ENCODE results near the gene THEM4.
"Not testable (repeated sequence)": the region's sequence is repeated elsewhere in the genome, so short reads cannot be mapped to it uniquely, and the experiment has no call there.

The THEM4 gene

DNA sequence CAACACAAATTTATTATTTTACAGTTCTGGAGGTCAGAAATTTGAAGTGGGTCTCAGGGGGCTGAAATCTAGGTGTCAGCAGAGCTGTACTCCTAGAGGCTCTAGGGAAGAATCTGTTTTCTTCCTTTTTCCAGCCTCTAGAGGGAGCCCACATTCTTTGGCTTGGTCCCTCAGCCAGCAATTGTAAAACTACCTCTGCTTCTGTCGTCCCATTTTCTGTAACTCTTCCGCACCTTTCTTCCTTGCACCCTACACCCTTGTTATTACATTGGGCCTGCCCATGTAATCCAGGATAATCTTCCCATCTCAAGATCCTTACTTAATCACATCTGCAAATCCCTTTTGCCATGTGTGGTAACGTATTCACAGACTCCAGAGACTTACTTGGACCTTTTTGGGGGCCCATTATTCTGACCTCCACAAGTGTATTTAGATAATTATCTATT lies 24.8 kb upstream of the THEM4 start:
- no peak for DNase-seq

DNA sequence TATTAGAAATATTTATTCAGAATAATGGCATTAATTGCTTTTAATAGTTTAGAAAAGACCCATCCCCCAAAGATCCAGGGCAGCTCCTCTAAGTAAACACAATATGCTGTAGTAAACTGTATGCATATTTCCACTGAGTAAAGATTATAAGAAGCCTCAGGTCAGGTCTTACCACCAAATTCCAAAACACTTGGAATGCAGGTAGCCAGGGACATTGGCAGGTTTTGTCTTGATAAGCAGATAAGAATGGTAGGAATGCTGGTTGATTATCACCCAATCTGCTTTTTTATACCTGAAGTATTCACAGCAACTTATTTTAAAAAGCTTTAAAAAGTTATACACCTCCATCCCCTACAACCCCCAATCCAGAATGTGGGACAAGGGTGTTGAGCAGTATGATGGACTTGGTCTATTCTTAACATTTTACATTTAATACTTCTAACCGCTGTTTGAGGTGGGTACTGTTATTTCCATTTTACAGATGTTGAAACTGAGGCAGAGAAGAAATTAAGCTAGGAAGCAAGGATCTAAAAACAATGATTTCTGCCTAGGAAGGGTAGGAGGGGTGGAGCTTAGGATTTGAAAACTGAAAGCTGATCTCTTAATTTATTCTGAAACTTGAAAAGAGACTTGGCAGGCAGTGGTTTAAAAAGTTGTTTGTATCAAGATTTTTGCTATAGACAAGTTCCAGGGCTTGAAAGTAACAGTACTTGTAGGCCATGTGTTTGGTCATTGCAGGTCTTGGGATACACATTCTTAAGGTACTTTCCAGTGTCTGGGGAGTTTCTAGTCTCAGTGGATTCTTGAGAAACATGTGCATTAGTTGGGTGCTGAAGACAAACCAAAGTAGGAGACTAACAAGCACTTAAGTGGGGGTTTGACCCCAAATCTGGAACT lies 15.6 kb upstream of the THEM4 start:
- no peak for DNase-seq

DNA sequence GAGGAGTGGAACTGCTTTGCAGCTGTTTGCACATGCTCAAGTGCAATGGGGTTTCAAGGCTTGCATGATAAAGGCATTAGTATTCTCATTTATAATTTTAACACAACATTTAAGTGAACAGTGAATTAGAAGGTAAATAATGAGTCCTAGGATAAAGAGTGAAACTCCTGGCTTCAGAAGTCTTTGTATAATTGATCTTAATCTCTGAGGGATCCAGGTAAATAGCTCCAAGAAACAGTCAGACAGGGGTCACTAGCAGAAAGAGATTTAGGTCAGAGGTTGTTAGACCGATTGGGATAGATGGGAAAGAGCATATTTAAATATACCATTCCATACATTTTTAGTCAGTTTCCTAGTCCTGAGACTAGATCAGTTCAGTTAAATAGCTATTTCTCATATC lies 14.1 kb upstream of the THEM4 start:
- DNase-seq: no peak

DNA sequence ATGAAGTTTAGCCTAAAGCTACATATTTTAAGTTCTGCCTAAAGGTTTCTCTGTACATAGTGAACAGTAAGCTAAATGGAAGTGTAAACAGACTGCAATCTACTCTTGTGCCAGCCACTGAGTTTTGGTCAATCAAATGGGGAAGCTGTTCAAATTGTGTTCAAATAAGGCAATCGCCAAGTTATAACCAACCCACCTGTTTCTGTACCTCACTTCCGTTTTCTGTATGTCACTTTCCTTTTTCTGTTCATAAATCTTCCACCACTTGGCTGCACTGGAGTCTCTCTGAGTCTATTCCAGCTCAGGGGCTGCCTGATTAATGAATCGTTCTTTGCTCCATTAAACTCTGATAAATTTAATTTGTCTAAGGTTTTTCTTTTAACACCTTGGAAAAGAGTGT lies 10.8 kb upstream of the THEM4 start:
- DNase-seq: no peak

DNA sequence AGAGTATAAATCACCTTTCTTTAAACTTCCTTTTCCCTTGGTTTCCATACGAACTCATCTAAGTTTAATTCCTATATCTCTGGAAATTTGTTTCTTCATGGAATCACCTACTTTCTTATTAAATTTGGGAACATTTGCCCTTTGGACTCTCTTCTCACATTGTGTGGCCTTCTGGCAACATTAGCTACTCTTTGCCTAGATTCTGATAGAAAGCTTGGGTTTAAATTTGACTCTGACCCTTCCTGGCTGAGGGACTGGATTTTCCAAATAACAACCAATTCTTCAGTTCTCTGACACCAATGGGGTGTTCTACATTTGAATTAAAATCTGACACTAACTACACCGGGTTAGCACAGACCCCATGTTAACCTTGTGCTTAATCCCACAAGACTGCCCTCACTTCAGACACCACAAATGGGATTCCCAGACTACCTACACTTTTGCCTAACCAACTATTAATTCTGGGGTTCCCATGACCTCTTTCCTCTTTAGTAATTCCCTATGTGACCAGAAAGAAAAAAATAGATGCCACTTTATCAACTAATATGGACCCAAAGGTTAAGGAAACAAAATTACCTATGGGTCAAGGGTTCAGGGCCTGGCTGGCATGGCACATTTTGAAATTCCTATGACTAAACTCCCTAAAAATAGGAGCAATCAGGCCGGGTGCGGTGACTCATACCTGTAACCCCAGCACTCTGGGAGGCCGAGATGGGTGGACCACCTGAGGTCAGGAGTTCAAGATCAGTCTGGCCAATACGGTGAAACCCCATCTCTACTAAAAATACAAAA lies 9.7 kb upstream of the THEM4 start:
- no peak for DNase-seq

DNA sequence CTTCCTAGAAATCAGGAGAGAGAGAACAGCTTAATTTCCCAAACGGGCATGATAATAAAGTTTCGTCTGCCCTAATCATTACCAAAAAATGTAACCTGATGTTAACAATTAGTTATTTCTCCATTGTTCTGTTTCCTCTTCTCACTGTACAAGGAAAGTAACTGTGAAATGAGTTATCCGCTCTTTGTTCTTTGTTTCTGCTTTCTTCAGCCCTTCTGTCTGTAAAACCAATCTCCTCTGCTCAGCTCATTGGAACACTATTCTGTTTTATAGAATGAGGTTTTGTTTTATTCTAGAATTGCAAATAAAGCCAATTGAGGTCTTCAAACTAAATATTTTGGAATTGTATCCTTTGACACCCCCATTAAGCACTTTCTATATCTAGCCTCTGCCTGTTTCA lies 8.8 kb upstream of the THEM4 start:
- DNase-seq: no peak

DNA sequence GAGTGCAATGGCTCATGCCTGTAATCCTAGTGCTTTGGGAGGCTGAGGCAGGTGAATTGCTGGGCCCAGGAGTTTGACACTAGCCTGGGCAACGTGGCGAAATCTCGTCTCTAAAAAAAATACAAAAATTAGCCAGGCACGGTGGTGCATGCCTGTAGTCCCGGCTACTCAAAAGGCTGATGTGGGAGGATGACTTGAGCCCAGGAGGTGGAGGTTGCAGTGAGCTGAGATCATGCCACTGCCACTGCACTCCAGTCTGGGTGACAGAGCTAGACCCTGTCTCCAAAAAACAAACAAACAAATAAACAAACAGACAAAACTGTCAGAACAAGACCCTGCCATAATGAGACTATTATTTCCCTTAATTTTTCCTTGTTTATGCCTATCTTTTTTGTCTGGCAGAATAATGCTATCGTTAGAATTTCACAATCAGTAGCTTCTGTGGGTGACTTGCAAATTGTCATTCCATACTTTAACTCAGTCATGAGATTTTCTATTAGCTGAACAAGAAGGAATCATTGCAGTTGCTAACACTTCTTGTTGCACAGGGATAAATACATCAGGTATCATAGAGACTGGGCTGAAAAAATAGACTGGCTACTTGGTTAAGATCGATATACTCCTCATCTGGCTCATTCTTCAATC lies 7.5 kb upstream of the THEM4 start:
- DNase-seq: no peak

DNA sequence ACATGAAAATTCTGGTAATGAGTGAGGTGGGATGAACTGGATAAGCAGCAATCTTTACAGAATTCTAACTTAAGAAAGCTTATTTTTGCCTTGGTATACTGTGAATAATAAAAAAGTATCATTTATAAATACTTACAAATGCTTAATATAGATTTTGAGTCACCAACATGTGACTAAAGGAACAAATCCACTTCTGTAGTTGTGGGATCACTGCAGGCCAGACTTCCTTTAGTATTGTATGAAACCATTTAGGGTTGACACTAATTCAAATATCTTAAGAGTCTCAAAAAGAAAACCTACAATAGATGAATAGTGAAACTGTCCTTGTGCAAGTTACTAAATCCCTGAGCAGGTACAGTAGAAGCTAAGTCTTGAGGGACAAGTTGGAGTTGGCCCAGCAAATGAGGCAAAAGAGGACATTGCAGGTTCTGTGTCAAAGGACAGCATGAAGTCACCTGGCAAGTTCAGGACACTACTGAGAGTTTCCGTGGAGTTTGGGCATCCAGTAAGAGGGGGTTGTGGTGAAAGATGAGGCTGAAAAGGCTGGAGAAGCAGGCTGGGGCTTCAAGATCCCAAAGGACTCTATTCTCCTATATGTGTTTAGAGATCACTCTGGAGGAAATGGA lies 5.9 kb upstream of the THEM4 start:
- DNase-seq: no peak

DNA sequence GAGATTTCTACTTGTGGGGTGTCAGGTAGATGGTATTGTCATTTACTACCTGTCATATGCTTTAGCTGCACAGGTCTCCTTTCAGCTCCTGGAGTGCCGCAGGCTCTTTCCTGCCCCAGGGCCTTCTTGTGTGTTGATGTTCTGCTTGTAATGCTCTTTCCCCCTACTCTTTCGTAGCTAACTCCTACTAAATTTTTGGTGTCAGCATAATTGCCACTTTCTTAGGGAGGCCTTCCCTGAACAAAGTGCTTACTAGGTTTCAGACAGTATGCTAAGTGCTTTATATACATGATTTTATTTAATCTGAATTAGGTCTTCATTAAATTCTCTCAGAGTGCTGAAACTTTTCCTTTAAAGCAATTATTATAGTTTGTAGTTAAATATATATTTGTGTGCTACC lies 4.8 kb upstream of the THEM4 start:
- DNase-seq: no peak

DNA sequence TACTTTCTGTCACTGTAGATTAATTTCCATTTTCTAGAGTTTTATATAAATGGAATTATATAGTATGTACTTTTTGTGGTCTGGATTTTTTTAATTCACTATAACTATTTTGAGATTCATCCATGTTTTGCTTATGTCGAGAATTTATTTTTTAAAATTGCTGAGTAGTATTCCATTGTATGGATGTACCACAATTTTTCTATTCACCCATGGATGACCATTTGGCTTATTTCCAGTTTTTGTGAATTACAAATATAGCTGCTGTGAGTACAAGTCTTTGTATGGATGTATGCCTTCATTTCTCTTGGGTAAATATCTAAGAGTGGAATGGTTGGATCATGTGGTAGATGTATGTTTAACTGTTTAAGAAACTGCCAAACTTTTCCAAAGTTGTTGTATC lies 3.7 kb upstream of the THEM4 start:
- DNase-seq: no peak

DNA sequence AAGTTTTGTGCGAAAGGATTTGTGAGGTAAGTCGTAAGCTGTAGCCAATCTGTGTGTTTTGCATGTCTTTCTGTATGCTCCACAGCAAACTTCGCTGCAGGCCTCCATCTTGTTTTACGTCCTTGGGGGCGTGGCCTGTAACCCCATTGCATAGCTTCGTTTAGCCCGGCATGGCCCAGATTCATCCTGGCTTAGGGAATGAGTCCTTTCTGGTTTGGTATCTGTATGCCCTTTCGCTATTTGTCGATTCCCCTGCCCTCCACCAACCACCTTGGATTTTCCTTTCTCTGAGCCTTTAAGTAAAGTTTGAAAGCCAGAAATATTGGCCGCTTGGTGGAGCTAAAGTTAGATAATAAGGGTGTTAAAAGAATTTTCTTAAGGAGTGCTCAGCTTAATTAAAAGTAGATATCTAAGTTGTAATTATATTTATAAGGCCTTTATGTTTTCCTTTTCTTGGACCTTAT lies 1.1 kb downstream of the THEM4 start:
- no peak for DNase-seq

DNA sequence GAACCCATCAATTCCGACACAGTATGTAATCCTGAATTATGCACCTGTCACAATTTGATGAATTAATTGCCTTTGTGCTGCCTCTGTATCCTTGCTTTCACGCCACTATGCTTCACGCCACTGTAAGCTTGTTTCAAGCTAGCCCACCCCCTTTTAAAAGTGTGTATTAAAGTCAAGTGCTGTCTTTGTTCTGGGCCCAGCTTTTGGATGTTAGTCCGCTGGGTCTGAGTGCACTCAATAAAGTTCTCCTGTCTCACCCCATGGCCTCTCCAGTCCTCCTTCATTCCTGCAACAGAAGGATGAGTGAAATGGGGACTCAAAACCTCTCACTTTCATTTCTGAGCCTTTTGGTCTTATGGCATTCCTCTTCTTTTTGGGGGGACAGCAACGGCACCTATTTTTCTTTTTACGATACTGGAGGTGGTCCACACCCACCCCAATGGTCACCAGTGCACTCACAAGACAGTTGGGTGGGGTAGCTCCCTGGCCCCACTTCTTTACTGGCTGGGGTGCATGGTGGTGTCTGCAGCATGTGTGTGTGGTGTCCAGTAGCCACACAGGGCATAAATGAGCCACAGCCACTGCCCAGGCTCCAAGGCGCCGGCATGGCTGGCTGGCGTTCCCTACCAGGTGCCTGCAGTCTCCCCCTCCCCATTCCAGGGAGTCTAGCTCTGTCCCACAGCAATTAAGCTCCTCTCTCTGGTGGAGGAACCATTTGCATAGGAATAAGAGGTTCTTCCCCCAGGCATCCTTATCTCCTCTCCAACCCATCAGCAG lies 1.8 kb downstream of the THEM4 start:
- DNase-seq: no peak

DNA sequence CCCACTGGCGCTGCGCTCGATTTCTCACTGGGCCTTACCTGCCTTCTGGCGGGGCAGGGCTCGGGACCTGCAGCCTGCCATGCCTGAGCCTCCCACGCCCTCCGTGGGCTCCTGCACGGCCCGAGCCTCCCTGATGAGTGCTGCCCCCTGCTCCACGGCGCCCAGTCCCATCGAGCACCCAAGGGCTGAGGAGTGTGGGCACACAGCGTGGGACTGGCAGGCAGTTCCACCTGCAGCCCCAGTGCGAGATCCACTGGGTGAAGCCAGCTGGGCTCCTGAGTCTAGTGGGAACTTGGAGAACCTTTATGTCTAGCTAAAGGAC lies 3.0 kb downstream of the THEM4 start:
- not testable (repeated sequence) for DNase-seq

DNA sequence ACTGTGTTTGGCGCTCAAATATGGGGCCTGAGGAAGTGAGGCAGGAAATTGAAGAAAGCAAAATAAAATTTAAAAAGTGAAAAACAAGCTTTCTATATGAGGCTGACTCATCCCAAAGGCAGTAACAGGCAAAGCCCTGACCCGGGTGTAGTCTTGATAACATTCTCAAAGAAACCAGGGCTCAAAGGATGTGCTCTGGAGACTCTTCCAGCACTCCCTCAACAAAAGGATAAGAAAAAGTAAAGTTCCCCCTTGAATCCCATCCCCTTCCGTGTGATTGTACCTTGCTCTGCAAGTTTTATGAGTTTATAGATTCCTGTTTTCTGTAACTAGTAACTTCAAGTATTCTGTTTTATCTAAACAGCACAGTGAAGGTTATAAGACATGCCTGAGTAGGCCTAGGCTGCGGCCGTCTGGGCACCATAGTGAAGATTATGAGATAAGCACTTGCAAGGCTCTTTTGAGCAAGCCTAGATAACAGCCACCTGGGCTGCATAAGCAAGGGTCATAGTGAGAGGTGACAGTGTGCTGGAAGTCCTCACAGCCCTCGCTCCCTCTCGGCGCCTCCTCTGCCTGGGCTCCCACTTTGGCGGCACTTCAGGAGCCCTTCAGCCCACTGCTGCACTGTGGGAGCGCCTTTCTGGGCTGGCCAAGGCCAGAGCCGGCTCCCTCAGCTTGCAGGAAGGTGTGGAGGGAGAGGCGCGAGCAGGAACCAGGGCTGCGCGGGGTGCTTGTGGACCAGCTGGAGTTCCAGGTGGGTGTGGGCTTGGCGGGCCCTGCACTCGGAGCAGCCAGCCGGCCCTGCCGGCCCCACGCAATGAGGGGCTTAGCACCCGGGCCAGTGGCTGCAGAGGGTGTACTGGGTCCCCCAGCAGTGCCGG lies 3.6 kb downstream of the THEM4 start:
- DNase-seq: not testable (repeated sequence)

DNA sequence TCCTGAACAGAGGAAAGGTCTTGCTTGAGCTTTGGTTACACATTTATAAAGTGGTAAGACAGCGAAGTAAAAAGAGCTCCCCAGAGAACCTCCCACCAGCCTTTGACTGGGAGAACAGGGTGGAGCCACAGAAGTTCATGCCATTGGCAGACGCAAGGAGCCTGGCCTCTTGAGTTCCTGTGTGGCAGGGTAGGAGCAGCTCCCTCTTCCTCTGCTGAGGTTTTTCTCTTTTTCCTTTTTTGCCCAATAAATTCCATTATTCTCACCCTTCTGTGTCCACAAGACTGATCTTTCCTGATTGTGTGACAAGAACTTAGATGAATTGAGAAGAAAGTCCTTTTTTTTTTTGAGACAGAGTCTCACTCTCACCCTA lies 4.3 kb downstream of the THEM4 start:
- DNase-seq: peak; percentile 21

DNA sequence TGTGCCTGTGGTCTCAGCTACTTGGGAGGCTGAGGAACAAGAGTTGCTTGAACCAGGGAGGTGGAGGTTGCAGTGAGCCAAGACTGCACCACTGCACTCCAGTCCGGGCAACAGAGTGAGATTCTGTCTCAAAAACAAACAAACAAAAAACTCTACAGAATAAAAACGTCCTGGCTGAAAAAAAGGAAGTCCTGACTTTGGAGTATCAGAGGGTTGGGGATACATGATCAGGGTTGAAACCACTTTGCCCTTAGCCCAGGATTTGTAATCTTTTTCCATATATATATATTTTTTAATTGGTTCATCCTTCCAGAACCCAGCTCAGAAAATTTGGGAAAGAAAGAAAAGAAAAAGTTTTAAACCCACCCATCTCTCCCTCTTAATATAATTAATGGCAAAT lies 6.5 kb downstream of the THEM4 start:
- no peak for DNase-seq

DNA sequence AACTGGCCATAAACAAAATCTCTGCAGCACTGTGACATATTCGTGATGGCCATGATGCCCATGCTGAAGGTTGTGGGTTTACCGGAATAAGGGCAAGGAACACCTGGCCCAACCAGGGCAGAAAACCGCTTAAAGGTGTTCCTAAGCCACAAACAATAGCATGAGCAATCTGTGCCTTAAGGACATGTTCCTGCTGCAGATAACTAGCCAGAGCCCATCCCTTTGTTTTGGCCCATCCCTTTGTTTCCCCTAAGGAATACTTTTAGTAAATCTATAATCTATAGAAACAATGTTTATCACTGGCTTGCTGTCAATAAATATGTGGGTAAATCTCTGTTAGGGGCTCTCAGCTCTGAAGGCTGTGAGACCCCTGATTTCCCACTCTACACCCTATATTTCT lies 8.5 kb downstream of the THEM4 start:
- DNase-seq: not testable (repeated sequence)

DNA sequence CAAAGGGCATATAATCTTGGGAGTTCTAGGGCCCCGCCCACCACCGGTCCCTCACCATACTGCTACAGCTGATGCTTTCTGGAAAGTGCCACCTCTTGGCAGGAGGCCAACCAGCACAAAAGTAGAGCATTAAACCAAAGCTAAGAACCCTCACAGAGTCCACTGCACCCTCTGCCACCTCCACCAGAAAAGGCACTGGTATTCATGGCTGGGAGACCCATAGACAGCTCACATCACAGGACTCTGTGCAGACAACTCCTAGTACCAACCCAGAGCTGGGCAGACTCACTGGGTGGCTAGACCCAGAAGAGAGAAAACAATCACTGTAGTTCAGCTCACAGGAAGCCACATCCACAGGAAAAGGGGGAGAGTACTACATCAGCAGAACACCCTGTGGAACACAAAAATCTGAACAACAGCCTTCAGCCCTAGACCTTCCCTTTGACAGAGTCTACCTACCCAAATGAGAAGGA lies 10.8 kb downstream of the THEM4 start:
- peak; percentile 24 for DNase-seq

DNA sequence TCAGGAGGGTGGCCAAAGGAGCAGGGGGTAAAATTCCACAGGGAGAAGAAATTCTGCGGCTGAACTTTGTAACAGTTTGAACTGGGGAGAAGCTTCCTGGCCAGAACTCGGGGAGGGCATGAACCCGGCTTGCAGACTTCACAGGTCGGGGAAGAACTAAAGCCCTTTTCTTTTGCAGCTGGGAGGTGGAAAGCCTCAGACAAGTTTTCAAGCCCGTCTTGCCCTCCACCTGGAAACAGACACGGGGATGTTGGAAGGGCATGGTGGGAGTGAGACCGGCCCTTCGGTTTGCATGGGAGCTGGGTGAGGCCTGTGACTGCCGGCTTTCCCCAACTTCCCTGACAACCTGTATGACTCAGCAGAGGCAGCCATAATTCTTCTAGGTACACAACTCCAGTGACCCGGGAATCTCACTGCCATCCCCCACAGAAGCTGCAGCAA lies 11.3 kb downstream of the THEM4 start:
- DNase-seq: no peak

DNA sequence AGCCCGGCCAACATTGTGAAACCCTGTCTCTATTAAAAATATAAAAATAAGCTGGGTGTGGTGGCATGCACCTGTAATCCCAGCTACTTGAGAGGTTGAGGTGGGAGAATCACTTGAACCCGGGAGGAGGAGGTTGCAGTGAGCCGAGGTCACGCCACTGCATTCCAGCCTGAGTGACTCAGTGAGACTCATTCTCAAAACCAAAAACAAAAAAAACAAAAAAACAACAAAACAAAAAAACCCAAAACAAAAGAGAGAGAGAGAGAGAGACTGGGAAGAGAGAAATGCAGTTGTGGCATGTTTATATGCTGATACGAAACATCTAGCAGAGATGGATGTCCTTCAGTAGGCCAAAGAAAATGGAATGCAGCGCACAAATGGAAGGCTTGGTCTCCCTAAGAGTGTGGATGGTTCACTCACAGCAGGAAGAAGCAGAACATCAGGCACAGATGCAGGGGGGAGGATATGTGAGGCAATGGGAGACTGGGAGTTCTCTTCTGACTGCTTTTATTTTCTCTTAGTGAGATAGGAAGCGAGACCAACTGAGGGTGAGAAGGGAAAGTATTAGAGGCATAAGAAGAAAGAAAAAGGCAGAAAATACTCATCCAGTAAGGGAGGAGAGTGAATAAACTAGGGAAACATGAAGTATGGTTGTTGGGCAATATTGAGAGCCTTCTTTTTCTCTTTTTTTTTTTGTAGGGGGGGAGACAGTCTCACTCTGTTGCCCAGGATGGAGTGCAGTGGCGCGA lies 16.0 kb downstream of the THEM4 start:
- no peak for DNase-seq
